GM18870 (cell line): ENCODE measurements around the gene PLEKHG2.
"Not testable (repeated sequence)": the region's sequence is repeated elsewhere in the genome, so short reads cannot be mapped to it uniquely, and the experiment has no call there.

ENCODE experiments used
- ATAC-seq: cut with Tn5 transposase; IDR thresholded peaks from one replicate; pipeline ENCODE4 v1.9.1; 2021; ENCODE audit warnings: moderate library complexity; ENCODE audit not compliant: unreplicated experiment

Gene PLEKHG2

GRCh38 chr19:39435499-39436349 is 23.3 kb downstream of the PLEKHG2 start, which contains the start of gene RPS16:
Gene RPS16, minus strand, starts transcription at chr19:39435949. Its CDS starts 54 bp downstream, at chr19:39435895.
- ATAC-seq = peak; percentile 40

DNA sequence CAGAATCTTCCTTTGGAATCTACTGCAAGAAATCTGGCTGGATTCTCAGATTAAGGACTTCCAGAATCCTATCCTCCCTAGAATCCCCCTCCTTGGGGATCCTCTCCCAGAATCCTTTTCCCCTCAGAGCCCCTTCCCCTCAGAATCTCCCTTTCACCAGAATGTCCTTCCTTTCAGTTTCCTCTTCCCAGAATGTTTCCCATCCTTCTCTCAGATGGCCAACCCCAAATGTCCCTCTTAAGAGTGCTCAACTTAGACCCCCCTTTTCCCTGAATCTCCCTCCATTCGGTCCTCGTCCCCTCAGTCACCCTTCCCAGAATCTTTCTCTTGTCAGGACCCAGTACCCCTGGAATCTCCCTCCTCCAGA is 23.9 kb downstream of the PLEKHG2 start:
- ATAC-seq = no peak

DNA sequence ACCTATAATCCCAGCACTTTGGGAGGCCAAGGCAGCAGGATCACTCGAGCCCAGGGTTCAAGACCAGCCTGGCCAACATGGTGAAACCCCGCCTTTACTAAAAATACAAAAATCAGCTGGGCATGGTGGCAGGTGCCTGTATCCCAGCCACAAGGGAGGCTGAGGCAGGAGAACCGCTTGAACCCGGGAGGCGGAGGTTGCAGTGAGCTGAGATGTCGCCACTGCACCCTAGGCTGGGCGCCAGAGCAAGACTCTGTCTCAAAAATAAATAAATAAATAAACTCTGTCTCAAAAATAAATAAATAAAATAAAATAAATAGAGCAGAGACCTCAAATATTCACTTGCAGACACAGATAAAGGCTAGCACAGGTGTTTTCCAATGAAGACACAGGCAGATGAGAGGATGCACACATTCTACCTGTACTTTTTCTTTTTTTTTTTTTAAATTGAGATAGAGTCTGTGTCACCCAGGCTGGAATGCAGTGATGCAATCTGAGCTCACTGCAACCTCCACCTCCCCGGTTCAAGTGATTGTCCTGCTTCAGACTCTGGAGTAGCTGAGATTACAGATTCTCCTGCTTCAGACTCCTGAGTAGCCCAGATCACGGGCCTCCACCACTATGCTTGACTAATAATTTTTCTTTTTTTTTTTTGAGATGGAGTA is 25.9 kb downstream of the PLEKHG2 start:
- no peak for ATAC-seq

DNA sequence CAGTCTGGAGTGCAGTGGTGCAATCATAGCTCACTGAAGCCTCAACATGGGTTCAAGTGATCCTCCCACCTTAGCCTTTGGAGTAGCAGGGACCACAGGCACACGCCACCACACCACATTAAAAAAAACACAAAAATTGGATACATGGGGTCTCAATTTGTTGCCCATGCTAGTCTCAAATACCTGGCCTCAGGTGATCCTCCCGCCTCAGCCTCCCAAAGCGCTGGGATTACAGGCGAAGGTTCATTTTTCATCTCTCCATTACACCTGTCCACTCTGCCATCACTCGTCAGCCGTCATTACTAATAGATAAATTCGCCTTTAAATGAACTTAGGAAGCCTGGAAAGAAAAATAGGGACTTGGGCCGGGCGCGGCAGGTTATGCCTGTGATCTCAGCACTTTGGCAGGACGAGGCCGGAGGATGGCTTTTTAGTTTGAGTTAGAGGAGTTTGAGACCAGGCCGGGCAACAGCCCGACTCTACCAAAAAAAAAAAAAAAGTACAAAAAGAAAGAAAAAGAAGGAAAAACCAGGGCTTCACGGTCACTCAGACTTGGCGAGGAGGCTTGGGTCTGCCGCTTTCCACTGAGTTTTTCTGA is 32.2 kb downstream of the PLEKHG2 start:
- ATAC-seq = no peak

DNA sequence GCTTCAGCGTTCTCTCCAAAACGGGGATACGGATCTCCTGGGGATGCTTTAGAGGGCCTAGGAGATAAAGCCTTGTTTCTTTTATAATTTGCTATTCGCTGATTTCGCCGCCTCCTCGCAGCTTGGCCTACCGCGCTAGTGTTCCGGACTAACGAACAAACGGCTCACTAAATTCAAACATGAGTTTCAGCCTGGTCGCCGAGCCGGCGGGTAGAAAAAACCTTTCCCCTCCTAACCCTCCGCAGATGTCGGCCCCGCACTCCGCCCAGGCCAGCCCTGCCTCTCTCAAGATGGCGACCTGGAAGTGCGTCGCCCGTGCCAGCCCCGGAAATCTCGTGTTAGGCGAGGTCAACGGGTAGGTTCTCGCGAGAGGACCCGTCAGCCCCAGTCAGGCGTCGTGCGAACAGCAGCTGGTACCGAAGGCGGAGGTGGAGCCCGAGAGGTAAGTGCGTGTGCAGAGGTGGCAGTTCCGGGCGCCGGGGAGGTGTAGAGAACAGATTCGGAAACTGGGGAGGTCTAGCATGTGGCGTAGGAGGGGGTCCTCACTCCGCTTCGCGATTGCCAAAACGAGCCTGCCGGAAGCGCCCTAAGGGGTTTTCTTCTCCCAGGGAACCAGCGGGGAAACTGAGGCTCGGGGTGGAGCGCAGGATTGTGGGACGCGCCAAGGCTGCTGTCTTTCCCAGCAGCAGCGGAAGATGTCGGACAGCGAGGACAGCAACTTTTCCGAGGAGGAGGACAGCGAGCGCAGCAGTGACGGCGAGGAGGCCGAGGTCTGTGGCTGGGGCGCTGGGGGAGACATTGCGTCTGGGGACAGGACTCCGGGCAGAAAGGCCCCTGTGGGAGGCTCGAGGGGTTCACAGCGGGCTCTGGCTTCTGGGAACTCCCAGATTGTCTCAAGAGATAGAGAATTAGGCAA is 33.0 kb downstream of the PLEKHG2 start, which contains the start of gene SUPT5H:
SUPT5H (plus strand) TSS at position 387 of the 916 bp plus-strand sequence; CDS start at position 696, 309 bp downstream.
- peak; percentile 73 for ATAC-seq

- ATAC-seq = no peak
These were observed 34.1 kb downstream of the PLEKHG2 start for GRCh38 chr19:39446365-39447084.

DNA sequence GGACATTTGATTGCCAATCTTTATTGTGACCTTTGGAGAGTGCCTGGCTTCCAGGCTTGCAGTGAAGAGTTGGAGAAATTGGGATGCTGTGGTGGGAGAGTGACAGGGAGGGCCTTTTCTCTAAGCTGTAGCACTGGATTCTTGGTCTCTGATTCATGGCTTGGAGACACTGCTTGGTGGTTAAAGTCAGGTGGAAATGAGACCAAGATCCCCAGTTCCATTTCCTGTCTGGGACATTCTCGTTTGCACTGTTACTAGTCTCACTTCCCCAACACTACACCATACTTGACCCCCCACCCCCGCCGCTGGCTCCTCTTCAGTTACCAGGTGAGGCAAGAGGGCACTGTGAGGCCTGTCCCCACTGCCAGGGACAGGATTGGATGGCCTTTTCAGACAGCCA is 35.8 kb downstream of the PLEKHG2 start:
- no peak for ATAC-seq

GRCh38 chr19:39449116-39449797 is 36.8 kb downstream of the PLEKHG2 start:
- no peak for ATAC-seq

DNA sequence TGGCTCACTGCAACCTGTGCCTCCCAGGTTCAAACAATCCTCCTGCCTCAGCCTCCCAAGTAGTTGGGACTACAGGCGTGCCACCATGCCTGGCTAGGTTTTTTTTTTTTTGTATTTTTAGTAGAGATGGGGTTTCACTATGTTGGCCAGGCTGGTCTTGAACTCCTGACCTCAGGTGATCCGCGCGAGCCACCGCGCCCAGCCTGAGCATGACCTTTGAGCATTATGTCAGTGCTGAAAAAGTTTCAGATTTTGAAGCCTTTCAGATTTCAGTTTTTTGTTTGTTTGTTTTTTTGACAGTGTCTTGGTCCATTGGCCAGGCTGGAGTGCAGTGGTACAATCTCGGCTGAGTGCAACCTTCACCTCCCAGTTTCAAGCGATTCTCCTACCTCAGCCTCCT is 38.8 kb downstream of the PLEKHG2 start:
- ATAC-seq = not testable (repeated sequence)

- no peak for ATAC-seq
These were observed 50.9 kb downstream of the PLEKHG2 start for GRCh38 chr19:39463403-39463802.

DNA sequence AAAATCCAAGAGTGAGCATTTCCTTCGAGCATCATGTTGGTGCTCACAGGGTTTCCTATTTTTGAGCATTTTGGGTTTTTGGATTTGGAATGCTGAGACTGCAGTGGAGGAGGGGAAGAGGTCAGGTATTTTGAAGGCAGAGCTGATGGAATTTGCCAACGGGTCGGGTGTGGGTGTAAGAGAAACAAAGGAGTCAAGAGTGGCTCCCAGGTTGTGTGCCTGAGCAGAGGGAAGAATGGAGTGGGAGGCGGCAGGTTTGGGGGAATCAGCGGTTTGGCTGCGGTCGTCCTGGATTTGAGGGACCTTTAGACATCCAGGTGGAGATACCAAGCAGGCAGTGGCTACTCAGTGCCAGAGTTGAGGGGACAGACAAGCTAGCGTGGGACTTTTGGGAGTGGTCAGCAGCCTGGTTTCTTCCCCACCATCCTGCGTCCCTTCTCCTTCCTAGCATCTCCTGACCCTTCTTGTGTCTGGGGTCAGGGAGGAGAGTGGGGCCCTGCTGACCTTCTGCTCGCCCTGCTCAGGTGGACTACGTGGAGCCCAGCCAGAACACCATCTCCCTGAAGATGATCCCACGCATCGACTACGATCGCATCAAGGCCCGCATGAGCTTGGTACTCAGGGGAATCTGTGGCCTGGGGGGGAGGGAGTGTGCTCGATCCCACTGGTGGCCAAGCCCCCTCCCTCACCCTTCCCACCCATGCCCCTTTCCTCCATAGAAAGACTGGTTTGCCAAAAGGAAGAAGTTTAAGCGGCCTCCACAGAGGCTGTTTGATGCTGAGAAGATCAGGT is 53.7 kb downstream of the PLEKHG2 start:
- ATAC-seq = no peak

DNA sequence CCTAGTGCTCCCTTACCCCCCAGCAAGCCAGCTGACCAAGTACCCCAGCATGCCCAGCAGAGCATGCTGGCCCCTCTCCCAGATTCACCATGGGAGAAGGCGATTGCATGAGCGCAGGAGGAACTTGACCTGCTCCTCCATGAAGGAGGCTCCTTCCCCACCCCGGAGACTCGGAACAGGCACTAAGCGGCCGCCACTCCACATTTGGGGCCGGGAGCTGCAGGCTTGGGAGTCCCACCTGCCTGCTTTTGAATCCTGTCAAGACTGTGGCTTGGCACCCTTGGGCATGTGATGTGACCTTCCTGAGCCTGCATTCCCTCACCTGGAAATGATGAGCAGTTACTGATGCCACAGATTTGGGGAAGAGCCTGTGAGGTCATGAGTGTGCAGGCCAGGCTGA is 55.5 kb downstream of the PLEKHG2 start:
- ATAC-seq = no peak

GRCh38 chr19:39469036-39469435 is 56.6 kb downstream of the PLEKHG2 start:
- ATAC-seq = no peak

DNA sequence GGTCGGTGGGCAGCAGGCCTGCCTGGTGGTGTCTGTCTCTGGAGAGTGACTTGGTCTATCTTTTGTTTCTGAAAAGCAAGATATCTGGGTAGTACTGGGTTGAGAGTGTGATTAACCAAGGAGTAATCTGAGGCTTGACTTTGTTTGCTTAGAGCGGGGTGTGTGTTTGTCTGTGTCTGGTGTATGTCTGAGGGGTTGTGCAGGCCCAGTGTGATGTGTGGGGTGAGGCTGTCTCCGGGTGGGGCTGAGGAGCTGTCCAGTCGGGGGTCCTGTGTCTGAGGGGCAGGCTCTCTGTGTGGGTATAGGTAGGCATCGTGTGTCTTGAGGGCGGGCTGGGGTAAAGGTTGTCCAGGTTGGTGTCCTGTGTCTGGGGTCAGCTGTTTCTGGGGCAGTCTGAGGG is 57.1 kb downstream of the PLEKHG2 start:
- ATAC-seq = no peak

GRCh38 chr19:39470724-39471339 is 58.4 kb downstream of the PLEKHG2 start:
- no peak for ATAC-seq

- ATAC-seq = no peak
These were observed 59.5 kb downstream of the PLEKHG2 start for GRCh38 chr19:39471756-39472536.

GRCh38 chr19:39472746-39473442 is 60.4 kb downstream of the PLEKHG2 start:
- no peak for ATAC-seq
